CD4-positive, alpha-beta T cell (primary cell): ENCODE data around the gene ANXA3. TPM values are rescaled to one million over a fixed set of nuclear protein-coding genes. Genes with fewer than 3 reads are reported as not detected.
"Not testable (repeated sequence)": the region's sequence is repeated elsewhere in the genome, so short reads cannot be mapped to it uniquely, and the experiment has no call there.

Experiments used
- ATAC-seq: fragments of 200-7000 bp; cut with Tn5 transposase; one replicate; pipeline ENCODE4 v1.10.0; 2022; ENCODE audit warnings: mild to moderate bottlenecking; ENCODE audit not compliant: poor library complexity
- CTCF ChIA-PET: fragments of 350-600 bp; sonication (Branson Sonifier 250); formaldehyde crosslinking; loops from one replicate; lab custom pipeline; 2021; ENCODE audit warnings: antibody characterized with exemption, inconsistent platforms; lab: Charles Lee
- POLR2A ChIA-PET: fragments of 350-600 bp; sonication (Branson Sonifier 250); formaldehyde crosslinking; loops from one replicate; lab custom pipeline; 2021; ENCODE audit warnings: antibody characterized with exemption, inconsistent platforms; lab: Charles Lee
- DNase-seq, 14 experiments: peaks; one replicate each; pipeline ENCODE4 v3.0.0-alpha.2; 2013 to 2020; ENCODE audit warnings: mixed read lengths in 2 of 14
- H3K27ac ChIP-seq, 2 donors: one replicate each; pipeline versions ENCODE4 v1.5.1 to v1.7.0; 2013; ENCODE audit warnings: low read length in 2 of 2, low read depth in 1 of 2, mild to moderate bottlenecking in 1 of 2
- H3K27me3 ChIP-seq, 2 experiments: 1 replicate in 1 of 2; 2 replicates in 1 of 2; pipeline versions ENCODE4 v1.6.1 to v1.7.0; 2013; ENCODE audit warnings: low read length in 2 of 2, control low read depth in 1 of 2, mild to moderate bottlenecking in 1 of 2, moderate library complexity in 1 of 2; ENCODE audit not compliant: insufficient read depth in 2 of 2, control insufficient read depth in 1 of 2
- H3K36me3 ChIP-seq: one replicate; pipeline ENCODE4 v1.6.1; 2013; ENCODE audit warnings: low read length, control low read depth; ENCODE audit not compliant: insufficient read depth
- H3K4me1 ChIP-seq: one replicate; pipeline ENCODE4 v1.6.1; 2013; ENCODE audit warnings: low read length, control low read depth; ENCODE audit not compliant: insufficient read depth
- H3K4me3 ChIP-seq: one replicate; pipeline ENCODE4 v1.5.1; 2013; ENCODE audit warnings: mild to moderate bottlenecking, low read length, moderate library complexity
- H3K9me3 ChIP-seq, 2 experiments: 1 replicate in 1 of 2; 2 replicates in 1 of 2; pipeline versions ENCODE4 v1.6.1 to v1.7.0; 2013; ENCODE audit warnings: low read length in 2 of 2, mild to moderate bottlenecking in 2 of 2, control low read depth in 1 of 2, moderate library complexity in 1 of 2; ENCODE audit not compliant: control insufficient read depth in 1 of 2, insufficient read depth in 1 of 2
- H3K27ac Mint-ChIP-seq: one replicate; pipeline ENCODE4 v1.8.0; 2020; ENCODE audit warnings: mixed read lengths
- H3K27me3 Mint-ChIP-seq: one replicate; pipeline ENCODE4 v1.8.0; 2021; ENCODE audit warnings: mixed read lengths
- H3K36me3 Mint-ChIP-seq: one replicate; pipeline ENCODE4 v1.8.0; 2021; ENCODE audit warnings: low read depth, mixed read lengths
- H3K4me1 Mint-ChIP-seq: one replicate; pipeline ENCODE4 v1.8.0; 2021; ENCODE audit warnings: low read depth, mixed read lengths
- H3K4me3 Mint-ChIP-seq: one replicate; pipeline ENCODE4 v1.8.0; 2020; ENCODE audit warnings: mild to moderate bottlenecking, mixed read lengths
- H3K9me3 Mint-ChIP-seq: one replicate; pipeline ENCODE4 v1.8.0; 2020; ENCODE audit warnings: mixed read lengths
- CTCF ChIP-seq: fragments of 200-600 bp; IDR thresholded peaks from one replicate; pipeline ENCODE4 v1.8.0; 2022; ENCODE audit warnings: antibody characterized with exemption, mild to moderate bottlenecking
- intact Hi-C, 2 experiments: fragments of 100-400 bp; cut with DNase I in 1 of 2; cut with micrococcal nuclease in 1 of 2; formaldehyde crosslinking; loops; one replicate each; pipeline versions ENCODE4 v1.15.1 to v1.9.0; 2023 to 2025; cut with DNase I, micrococcal nuclease
- total RNA-seq, 174 experiments: library from RNA in 2 of 174; stranded (reverse) in 2 of 174; gene quantifications; one replicate each; pipeline ENCODE4 v1.2.3 and lab custom pipeline; 2021 to 2026

The ANXA3 gene
- total RNA-seq, 2 experiments from 2014 or later: not detected

- DNase-seq: no peak
- CTCF ChIA-PET: no interaction called here
- H3K36me3 ChIP-seq: no peaks in the 10 kb centered on the region
- H3K27me3 ChIP-seq: no peaks in the 10 kb centered on the region
- Mint-ChIP-seq H3K27me3 (no peaks in the 10 kb centered on the region), H3K36me3 (no peaks in the 10 kb centered on the region), H3K9me3 (no peaks in the 10 kb centered on the region), H3K27ac (no peak overlapping the region), H3K4me3 (no peak overlapping the region), H3K4me1 (no peaks in the 10 kb centered on the region)
- intact Hi-C loops: no loop called here
- no peak for TF ChIP-seq CTCF
- H3K4me1 ChIP-seq: no peaks in the 10 kb centered on the region
- no peak overlapping the region for H3K4me3 ChIP-seq
- H3K9me3 ChIP-seq: no peaks in the 10 kb centered on the region
- no peak for ATAC-seq
- H3K27ac ChIP-seq: no peak overlapping the region
- POLR2A ChIA-PET: no interaction called here
Measured at GRCh38 chr4:78591404-78591803, 39.8 kb downstream of the ANXA3 start.

- H3K36me3 Mint-ChIP-seq: no peaks in the 10 kb centered on the region
- peak; percentile 22 for TF ChIP-seq CTCF
- H3K4me1 Mint-ChIP-seq: no peaks in the 10 kb centered on the region
- H3K9me3 ChIP-seq: no peaks in the 10 kb centered on the region
- H3K4me3 ChIP-seq: no peak overlapping the region
- intact Hi-C loops: no loop called here
- no peaks in the 10 kb centered on the region for H3K4me1 ChIP-seq
- DNase-seq (peak in 4 of 14 experiments; percentile 4 to 24 (median 12)), ATAC-seq (no peak)
- H3K36me3 ChIP-seq: no peaks in the 10 kb centered on the region
- no peaks in the 10 kb centered on the region for H3K27me3 Mint-ChIP-seq
- H3K9me3 Mint-ChIP-seq: no peaks in the 10 kb centered on the region
- POLR2A ChIA-PET: no interaction called here
- no peak overlapping the region for H3K27ac ChIP-seq
- CTCF ChIA-PET: interaction anchor here (1.3 kb wide), 1 partner anchor 25 kb away, joined by 3 read pairs; no protein-coding TSS in a partner anchor
- H3K27me3 ChIP-seq: no peaks in the 10 kb centered on the region
- H3K27ac Mint-ChIP-seq: no peak overlapping the region
- no peak overlapping the region for H3K4me3 Mint-ChIP-seq
Measured at GRCh38 chr4:78592088-78592783, 40.7 kb downstream of the ANXA3 start.

GRCh38 chr4:78596111-78596742, 44.7 kb downstream of the ANXA3 start:
- H3K4me1 Mint-ChIP-seq: no peaks in the 10 kb centered on the region
- no peaks in the 10 kb centered on the region for H3K4me1 ChIP-seq
- no peaks in the 10 kb centered on the region for H3K9me3 Mint-ChIP-seq
- DNase-seq: no peak
- intact Hi-C loops: no loop called here
- no peaks in the 10 kb centered on the region for H3K36me3 ChIP-seq
- no peaks in the 10 kb centered on the region for H3K36me3 Mint-ChIP-seq
- H3K27ac Mint-ChIP-seq: no peak overlapping the region
- no peaks in the 10 kb centered on the region for H3K9me3 ChIP-seq
- H3K27ac ChIP-seq: no peak overlapping the region
- H3K27me3 ChIP-seq: no peaks in the 10 kb centered on the region
- no peaks in the 10 kb centered on the region for H3K27me3 Mint-ChIP-seq
- CTCF ChIA-PET: no interaction called here
- H3K4me3 ChIP-seq: no peak overlapping the region
- ATAC-seq: no peak
- POLR2A ChIA-PET: no interaction called here
- no peak for TF ChIP-seq CTCF
- H3K4me3 Mint-ChIP-seq: no peak overlapping the region

- H3K27me3 Mint-ChIP-seq, H3K36me3 Mint-ChIP-seq, intact Hi-C loops, H3K9me3 ChIP-seq, H3K4me3 ChIP-seq, ATAC-seq, H3K27ac Mint-ChIP-seq, H3K9me3 Mint-ChIP-seq, H3K27me3 ChIP-seq, DNase-seq, H3K27ac ChIP-seq, H3K4me1 Mint-ChIP-seq, H3K4me1 ChIP-seq, H3K4me3 Mint-ChIP-seq, H3K36me3 ChIP-seq, CTCF ChIA-PET: not testable (repeated sequence)
- POLR2A ChIA-PET: interaction anchor here (0.6 kb wide), 1 partner anchor 259 kb away, joined by 3 read pairs; no protein-coding TSS in a partner anchor
Measured at GRCh38 chr4:78598431-78598830, 46.9 kb downstream of the ANXA3 start.
